Mesothelial cell of epicardium (in vitro differentiated cells): ENCODE data around the gene MAP3K15. TPM values are rescaled to one million over a fixed set of nuclear protein-coding genes. Genes with fewer than 3 reads are reported as not detected.
"Not testable (repeated sequence)": the region's sequence is repeated elsewhere in the genome, so short reads cannot be mapped to it uniquely, and the experiment has no call there.

Source experiments
- DNase-seq, 2 experiments: peaks; one replicate each; pipeline ENCODE4 v3.0.0; 2021; ENCODE audit warnings: low spot score in 2 of 2; ENCODE audit not compliant: unreplicated experiment in 2 of 2
- H3K27ac Mint-ChIP-seq: 2 replicates; pipeline ENCODE4 v1.8.0; 2021; ENCODE audit warnings: mixed read lengths
- H3K27me3 Mint-ChIP-seq: 2 replicates; pipeline ENCODE4 v1.8.0; 2021; ENCODE audit warnings: low read depth, mixed read lengths
- H3K36me3 Mint-ChIP-seq: 2 replicates; pipeline ENCODE4 v1.8.0; 2021; ENCODE audit warnings: mixed read lengths
- H3K4me1 Mint-ChIP-seq: 2 replicates; pipeline ENCODE4 v1.8.0; 2021; ENCODE audit warnings: mixed read lengths
- H3K4me3 Mint-ChIP-seq: 2 replicates; pipeline ENCODE4 v1.8.0; 2021; ENCODE audit warnings: mild to moderate bottlenecking, moderate library complexity, mixed read lengths
- H3K9me3 Mint-ChIP-seq: 2 replicates; pipeline ENCODE4 v1.8.0; 2021; ENCODE audit warnings: mixed read lengths
- CTCF ChIP-seq: fragments of 200-600 bp; sonication (generic); IDR thresholded peaks from one replicate; pipeline ENCODE4 v1.5.0; 2021; ENCODE audit warnings: antibody characterized with exemption; ENCODE audit not compliant: unreplicated experiment
- total RNA-seq: library from RNA; stranded (reverse); gene quantifications from 3 replicates; pipeline ENCODE4 v1.2.1, GENCODE V29; 2021

The MAP3K15 gene
- total RNA-seq, 1 donor from 2014 or later = 1.4 TPM

DNA sequence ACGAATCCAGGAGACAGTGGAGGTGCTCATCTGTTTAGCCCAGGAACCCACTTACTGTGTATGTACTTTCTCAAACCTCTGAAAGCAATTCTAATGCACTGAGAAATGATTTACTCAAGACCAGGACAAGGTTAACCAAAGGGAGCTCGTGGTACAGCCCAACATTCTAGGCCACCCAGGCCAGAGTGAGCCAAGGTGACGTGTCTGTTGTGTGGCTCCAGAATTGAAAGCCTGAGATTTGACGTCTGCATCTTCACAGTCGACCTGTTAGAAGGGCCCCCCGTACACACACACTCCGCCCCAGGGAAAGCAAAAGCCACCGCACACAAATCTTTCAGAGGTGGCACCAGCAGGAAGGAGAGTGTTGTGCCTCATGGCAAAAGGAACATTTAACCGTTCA, 2.3 kb downstream of the MAP3K15 start:
- TF ChIP-seq CTCF = no peak
- Mint-ChIP-seq H3K4me3 (no peak overlapping the region), H3K27ac (no peak overlapping the region), H3K9me3 (peaks cover 32% of the 10 kb centered on the region), H3K36me3 (no peaks in the 10 kb centered on the region), H3K27me3 (peaks cover 41% of the 10 kb centered on the region), H3K4me1 (no peaks in the 10 kb centered on the region)
- no peak for DNase-seq

DNA sequence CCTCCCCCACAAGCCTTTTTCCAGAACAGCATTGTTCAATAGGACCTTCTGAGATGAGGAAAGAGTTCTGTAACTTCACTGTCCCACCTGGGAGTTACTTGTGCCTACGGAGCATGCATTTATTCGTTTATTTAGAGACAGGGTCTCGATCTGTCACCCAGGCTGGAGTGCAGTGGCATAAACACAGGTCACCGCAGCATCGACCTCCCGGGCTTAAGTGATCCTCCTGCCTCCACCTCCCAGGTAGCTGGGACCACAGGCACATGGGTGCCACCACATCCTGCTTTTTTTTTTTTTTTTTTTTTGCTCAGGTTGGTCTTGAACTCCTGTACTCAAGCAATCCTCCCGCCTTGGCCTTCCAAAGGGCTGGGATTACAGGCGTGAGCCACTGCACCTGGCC, 2.9 kb downstream of the MAP3K15 start:
- DNase-seq = no peak
- H3K27ac Mint-ChIP-seq = no peak overlapping the region
- TF ChIP-seq CTCF = no peak
- no peaks in the 10 kb centered on the region for H3K36me3 Mint-ChIP-seq
- no peaks in the 10 kb centered on the region for H3K4me1 Mint-ChIP-seq
- H3K27me3 Mint-ChIP-seq = peaks cover 35% of the 10 kb centered on the region
- peaks cover 27% of the 10 kb centered on the region for H3K9me3 Mint-ChIP-seq
- H3K4me3 Mint-ChIP-seq = no peak overlapping the region

DNA sequence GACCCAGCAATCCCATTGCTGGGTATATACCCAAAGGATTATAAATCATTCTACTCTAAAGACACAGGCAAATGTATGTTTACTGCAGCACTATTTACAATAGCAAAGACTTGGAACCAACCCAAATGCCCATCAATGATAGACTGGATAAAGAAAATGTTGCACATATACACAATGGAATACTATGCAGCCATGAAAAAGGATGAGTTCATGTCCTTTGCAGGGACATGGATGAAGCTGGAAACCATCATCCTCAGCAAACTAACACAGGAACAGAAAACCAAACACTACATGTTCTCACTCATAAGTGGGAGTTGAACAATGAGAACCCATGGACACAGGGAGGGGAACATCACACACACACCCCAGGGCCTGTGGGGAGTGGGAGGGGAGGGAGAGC, 3.5 kb downstream of the MAP3K15 start:
- not testable (repeated sequence) for H3K4me1 Mint-ChIP-seq, H3K27ac Mint-ChIP-seq, DNase-seq, H3K4me3 Mint-ChIP-seq, H3K36me3 Mint-ChIP-seq
- H3K9me3 Mint-ChIP-seq = peaks cover 25% of the 10 kb centered on the region
- peaks cover 29% of the 10 kb centered on the region for H3K27me3 Mint-ChIP-seq

DNA sequence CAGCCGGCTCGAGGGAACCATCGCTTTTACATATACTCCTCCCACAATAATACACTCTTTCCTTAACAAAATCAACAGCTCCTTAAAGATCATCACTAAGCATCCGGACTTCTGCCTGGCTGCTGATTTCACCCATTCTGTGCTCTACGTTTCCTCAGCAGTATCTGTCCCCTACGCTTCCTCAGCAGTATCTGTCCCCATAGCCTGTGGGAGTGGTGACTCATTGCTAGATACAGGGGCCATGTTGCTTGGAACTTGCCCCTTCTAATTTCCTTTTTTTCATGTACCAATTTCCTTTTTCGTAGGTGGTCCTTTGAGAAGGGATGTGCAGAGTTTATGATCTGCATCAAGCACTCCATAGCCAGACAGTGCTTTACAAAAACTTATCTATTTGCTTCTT, 18.6 kb downstream of the MAP3K15 start:
- Mint-ChIP-seq H3K4me3 (no peak overlapping the region), H3K27me3 (no peaks in the 10 kb centered on the region), H3K9me3 (peaks cover 26% of the 10 kb centered on the region), H3K4me1 (no peaks in the 10 kb centered on the region), H3K27ac (no peak overlapping the region), H3K36me3 (no peaks in the 10 kb centered on the region)
- TF ChIP-seq CTCF = no peak
- DNase-seq = no peak

GRCh38 chrX:19487520-19488200, 27.6 kb downstream of the MAP3K15 start:
- Mint-ChIP-seq H3K27me3 (no peaks in the 10 kb centered on the region), H3K27ac (no peak overlapping the region), H3K4me3 (no peak overlapping the region), H3K4me1 (no peaks in the 10 kb centered on the region), H3K36me3 (no peaks in the 10 kb centered on the region), H3K9me3 (peaks cover 11% of the 10 kb centered on the region)
- no peak for TF ChIP-seq CTCF
- DNase-seq = no peak

- H3K27ac Mint-ChIP-seq = no peak overlapping the region
- no peak overlapping the region for H3K4me3 Mint-ChIP-seq
- no peaks in the 10 kb centered on the region for H3K4me1 Mint-ChIP-seq
- peaks cover 30% of the 10 kb centered on the region for H3K9me3 Mint-ChIP-seq
- H3K36me3 Mint-ChIP-seq = peaks cover 2% of the 10 kb centered on the region
- no peak for DNase-seq
- no peak for TF ChIP-seq CTCF
- H3K27me3 Mint-ChIP-seq = no peaks in the 10 kb centered on the region
These were observed 35.9 kb downstream of the MAP3K15 start for GRCh38 chrX:19479458-19479857.

GRCh38 chrX:19468383-19468782, 46.9 kb downstream of the MAP3K15 start:
- DNase-seq, H3K4me1 Mint-ChIP-seq, H3K4me3 Mint-ChIP-seq, H3K27ac Mint-ChIP-seq, H3K36me3 Mint-ChIP-seq, H3K27me3 Mint-ChIP-seq: not testable (repeated sequence)
- H3K9me3 Mint-ChIP-seq = peaks cover 31% of the 10 kb centered on the region
